Skeletal muscle satellite cell (primary cell): ENCODE results near the gene ADARB2.
"Not testable (repeated sequence)": the region's sequence is repeated elsewhere in the genome, so short reads cannot be mapped to it uniquely, and the experiment has no call there.

Experiments
- H3K27me3 ChIP-seq: 2 replicates; pipeline ENCODE4 v1.7.0; 2013; ENCODE audit warnings: low read length; ENCODE audit not compliant: control insufficient read depth, insufficient read depth
- H3K36me3 ChIP-seq: 2 replicates; pipeline ENCODE4 v1.7.0; 2013; ENCODE audit warnings: mild to moderate bottlenecking, control low read depth, low read length; ENCODE audit not compliant: insufficient read depth
- H3K4me1 ChIP-seq: 2 replicates; pipeline ENCODE4 v1.7.0; 2013; ENCODE audit warnings: low read length; ENCODE audit not compliant: control insufficient read depth, insufficient read depth
- H3K4me2 ChIP-seq: 2 replicates; pipeline ENCODE4 v1.7.0; 2013; ENCODE audit warnings: mild to moderate bottlenecking, low read length
- H3K4me3 ChIP-seq: 2 replicates; pipeline ENCODE4 v1.7.0; 2013; ENCODE audit warnings: low read length
- H3K9ac ChIP-seq: 2 replicates; pipeline ENCODE4 v1.7.0; 2013; ENCODE audit warnings: mild to moderate bottlenecking, low read depth, low read length, moderate library complexity
- H3K9me3 ChIP-seq: replicated peaks from 2 replicates; pipeline ENCODE4 v1.7.0; 2013; ENCODE audit warnings: mild to moderate bottlenecking, control low read depth, low read length

ADARB2 gene

DNA sequence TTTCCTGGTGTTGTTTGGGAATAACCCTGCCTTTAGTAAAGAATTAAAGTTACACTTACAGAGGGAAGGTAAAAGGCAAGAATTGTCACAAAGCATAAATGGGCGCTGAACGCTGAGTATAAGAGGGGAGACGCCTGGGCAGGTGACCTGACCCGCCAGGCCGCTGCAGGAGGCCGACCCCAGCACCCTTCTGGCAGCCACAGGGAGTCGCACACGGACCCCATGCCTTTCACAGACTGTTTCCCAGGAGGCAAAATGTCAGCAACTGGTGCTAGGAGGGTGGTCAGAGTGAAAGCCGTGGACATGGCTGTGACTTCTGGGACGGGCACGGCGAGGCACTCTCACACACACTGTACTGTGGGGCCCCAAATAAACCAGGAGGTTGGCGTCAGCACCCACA lies 392.9 kb downstream of the ADARB2 start:
- Histone ChIP-seq H3K4me1 (no peaks in the 10 kb centered on the region), H3K27me3 (no peaks in the 10 kb centered on the region), H3K9me3 (peaks cover 4% of the 10 kb centered on the region), H3K9ac (no peak overlapping the region), H3K4me2 (no peak overlapping the region), H3K4me3 (no peak overlapping the region), H3K36me3 (no peaks in the 10 kb centered on the region)

DNA sequence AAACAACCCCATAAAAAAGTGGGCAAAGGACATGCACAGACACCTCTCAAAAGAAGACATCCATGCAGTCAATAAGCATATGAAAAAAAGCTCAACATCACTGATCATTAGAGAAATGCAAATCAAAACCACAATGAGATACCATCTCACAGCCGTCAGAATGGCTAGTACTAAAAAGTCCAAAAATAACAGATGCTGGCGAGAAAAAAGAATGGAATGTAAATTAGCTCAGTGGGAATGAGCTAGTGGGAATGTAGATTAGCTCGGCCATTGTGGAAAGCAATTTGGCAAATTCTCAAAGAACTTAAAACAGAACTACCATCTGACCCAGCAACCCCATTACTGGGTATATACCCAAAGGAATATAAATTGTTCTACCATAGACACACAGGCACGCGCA lies 394.1 kb downstream of the ADARB2 start:
- no peak overlapping the region for H3K4me2 ChIP-seq
- H3K27me3 ChIP-seq, result no peaks in the 10 kb centered on the region
- H3K9me3 ChIP-seq, result peaks cover 4% of the 10 kb centered on the region
- no peak overlapping the region for H3K4me3 ChIP-seq
- no peaks in the 10 kb centered on the region for H3K4me1 ChIP-seq
- H3K9ac ChIP-seq, result no peak overlapping the region
- no peaks in the 10 kb centered on the region for H3K36me3 ChIP-seq

DNA sequence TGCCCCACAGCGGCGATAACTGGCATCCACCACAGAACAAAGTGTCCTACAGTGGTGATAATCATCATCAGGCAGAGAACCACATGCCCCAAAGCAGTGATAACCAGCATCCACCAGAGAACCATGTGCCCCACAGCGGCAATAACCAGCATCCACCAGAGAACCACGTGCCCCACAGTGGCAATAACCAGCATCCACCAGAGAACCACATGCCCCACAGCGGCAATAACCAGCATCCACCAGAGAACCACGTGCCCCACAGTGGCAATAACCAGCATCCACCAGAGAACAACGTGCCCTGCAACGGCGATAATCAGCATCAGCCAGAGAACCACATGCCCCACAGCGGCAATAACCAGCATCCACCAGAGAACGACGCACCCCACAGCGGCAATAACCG lies 396.3 kb downstream of the ADARB2 start:
- not testable (repeated sequence) for H3K9me3 ChIP-seq, H3K4me2 ChIP-seq, H3K9ac ChIP-seq, H3K4me3 ChIP-seq, H3K4me1 ChIP-seq, H3K36me3 ChIP-seq, H3K27me3 ChIP-seq

DNA sequence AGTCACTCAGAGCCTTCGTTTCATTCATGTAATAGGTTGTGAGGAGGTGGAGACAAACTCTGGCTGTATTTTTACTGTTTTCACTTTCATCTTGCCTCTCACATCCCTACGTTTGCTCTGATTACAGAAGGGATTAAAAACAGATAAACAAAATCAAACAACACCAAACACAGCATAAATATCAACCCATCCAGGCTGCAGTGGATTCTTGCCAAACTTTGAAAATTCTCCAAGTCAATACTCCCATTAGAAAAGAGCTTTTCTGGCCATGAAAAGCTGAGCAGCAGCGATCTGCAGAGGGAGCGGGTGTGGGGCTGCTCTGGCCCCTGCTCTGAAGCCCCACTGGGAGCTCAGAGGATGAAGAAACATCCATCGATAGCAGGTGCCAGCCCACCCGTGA lies 397.9 kb downstream of the ADARB2 start:
- Histone ChIP-seq H3K36me3 (no peaks in the 10 kb centered on the region), H3K9me3 (peaks cover 4% of the 10 kb centered on the region), H3K4me1 (no peaks in the 10 kb centered on the region), H3K9ac (no peak overlapping the region), H3K4me2 (no peak overlapping the region), H3K27me3 (no peaks in the 10 kb centered on the region), H3K4me3 (no peak overlapping the region)

- Histone ChIP-seq H3K9me3 (no peaks in the 10 kb centered on the region), H3K4me1 (no peaks in the 10 kb centered on the region), H3K36me3 (no peaks in the 10 kb centered on the region), H3K9ac (no peak overlapping the region), H3K4me2 (no peak overlapping the region), H3K4me3 (no peak overlapping the region), H3K27me3 (no peaks in the 10 kb centered on the region)
Measured at GRCh38 chr10:1335642-1336041, 401.7 kb downstream of the ADARB2 start.

DNA sequence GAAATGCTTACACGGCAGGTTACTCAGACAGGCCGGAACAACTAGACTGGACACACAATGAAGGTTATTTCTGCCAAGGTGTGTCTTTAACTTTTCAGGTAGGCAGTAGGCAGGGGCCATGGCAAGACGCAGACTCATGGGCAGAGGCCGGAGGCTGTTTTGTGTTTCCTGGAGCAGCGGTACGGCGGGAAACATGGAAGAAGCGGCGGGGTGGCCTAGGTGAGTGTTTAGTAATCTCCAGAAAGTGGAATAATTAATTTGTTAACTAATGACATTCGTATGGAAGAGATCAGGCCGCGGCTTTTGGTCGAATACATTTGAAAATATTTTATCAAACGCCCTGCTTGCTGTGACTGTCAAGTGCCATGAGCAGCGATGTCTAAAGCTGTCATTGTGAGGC lies 403.3 kb downstream of the ADARB2 start:
- Histone ChIP-seq H3K9ac (no peak overlapping the region), H3K9me3 (no peaks in the 10 kb centered on the region), H3K27me3 (no peaks in the 10 kb centered on the region)

GRCh38 chr10:1331560-1331959 lies 405.8 kb downstream of the ADARB2 start:
- no peaks in the 10 kb centered on the region for H3K4me1 ChIP-seq
- H3K4me2 ChIP-seq, result no peak overlapping the region
- H3K9me3 ChIP-seq, result peaks cover 7% of the 10 kb centered on the region
- H3K36me3 ChIP-seq, result no peaks in the 10 kb centered on the region
- no peak overlapping the region for H3K9ac ChIP-seq
- H3K4me3 ChIP-seq, result no peak overlapping the region
- no peaks in the 10 kb centered on the region for H3K27me3 ChIP-seq

More for the DNA sequence above, 403.3 kb downstream of the ADARB2 start:
- no peak overlapping the region for H3K4me3 ChIP-seq
- H3K4me2 ChIP-seq, result no peak overlapping the region
- H3K36me3 ChIP-seq, result no peaks in the 10 kb centered on the region
- no peaks in the 10 kb centered on the region for H3K4me1 ChIP-seq

DNA sequence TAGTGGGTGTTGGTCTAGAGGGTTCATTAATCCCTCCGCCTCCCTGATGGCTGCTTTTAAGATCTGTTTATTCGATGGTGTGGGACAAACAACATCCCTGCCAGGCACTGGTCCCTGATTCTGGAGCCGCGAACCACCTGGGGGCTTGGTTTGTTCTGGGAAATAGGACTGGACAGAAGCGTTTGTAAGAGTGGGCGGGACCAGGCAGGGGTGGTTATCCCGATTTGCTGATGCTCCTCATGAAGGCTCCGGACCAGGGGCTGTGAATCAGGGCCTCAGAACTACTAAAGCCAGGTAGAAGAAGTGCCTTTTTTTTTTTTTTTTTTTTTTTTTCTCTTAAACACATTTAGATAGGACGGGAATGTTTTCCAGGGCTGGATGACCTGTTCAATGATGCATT lies 407.7 kb downstream of the ADARB2 start:
- no peak overlapping the region for H3K9ac ChIP-seq
- no peak overlapping the region for H3K4me3 ChIP-seq
- no peaks in the 10 kb centered on the region for H3K27me3 ChIP-seq
- no peak overlapping the region for H3K4me2 ChIP-seq
- no peaks in the 10 kb centered on the region for H3K4me1 ChIP-seq
- H3K9me3 ChIP-seq, result peaks cover 7% of the 10 kb centered on the region
- no peaks in the 10 kb centered on the region for H3K36me3 ChIP-seq

DNA sequence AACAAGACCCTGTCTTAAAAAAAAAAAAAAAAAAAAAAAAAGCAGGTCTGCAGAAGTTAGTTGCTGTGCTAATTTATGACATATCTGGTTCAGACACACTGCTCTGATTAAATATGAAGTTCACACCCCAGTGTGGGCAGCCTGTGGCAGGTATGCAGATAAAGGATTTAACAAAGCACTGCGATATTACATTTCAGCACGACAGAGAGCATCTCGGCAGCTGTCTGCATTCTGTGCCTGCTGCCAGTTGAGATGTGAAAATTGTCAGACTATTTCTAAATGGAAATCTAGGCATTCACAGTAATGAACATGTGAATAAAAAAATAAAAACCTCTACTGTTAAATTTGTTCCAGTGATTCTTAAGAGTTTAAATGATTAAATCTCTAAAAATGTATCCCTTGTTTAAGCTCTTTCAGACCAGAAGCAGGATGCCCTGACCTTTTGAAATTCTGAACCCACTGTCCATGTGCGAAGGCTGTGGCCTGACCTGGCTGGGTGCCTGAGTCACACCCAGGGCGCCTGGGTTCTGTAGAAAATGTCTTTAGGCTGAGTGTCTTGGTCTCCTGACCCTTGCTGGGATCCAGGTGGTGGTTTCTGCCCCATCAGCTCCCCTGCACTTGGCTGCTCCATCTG lies 408.2 kb downstream of the ADARB2 start:
- H3K9ac ChIP-seq, result no peak overlapping the region
- H3K4me1 ChIP-seq, result no peaks in the 10 kb centered on the region
- no peaks in the 10 kb centered on the region for H3K36me3 ChIP-seq
- peaks cover 7% of the 10 kb centered on the region for H3K9me3 ChIP-seq
- no peak overlapping the region for H3K4me3 ChIP-seq
- no peaks in the 10 kb centered on the region for H3K27me3 ChIP-seq
- H3K4me2 ChIP-seq, result no peak overlapping the region

GRCh38 chr10:1328161-1328823 lies 409.0 kb downstream of the ADARB2 start:
- no peak overlapping the region for H3K4me2 ChIP-seq
- H3K4me3 ChIP-seq, result no peak overlapping the region
- H3K36me3 ChIP-seq, result no peaks in the 10 kb centered on the region
- H3K27me3 ChIP-seq, result no peaks in the 10 kb centered on the region
- H3K4me1 ChIP-seq, result no peaks in the 10 kb centered on the region
- H3K9ac ChIP-seq, result no peak overlapping the region
- H3K9me3 ChIP-seq, result peaks cover 7% of the 10 kb centered on the region

DNA sequence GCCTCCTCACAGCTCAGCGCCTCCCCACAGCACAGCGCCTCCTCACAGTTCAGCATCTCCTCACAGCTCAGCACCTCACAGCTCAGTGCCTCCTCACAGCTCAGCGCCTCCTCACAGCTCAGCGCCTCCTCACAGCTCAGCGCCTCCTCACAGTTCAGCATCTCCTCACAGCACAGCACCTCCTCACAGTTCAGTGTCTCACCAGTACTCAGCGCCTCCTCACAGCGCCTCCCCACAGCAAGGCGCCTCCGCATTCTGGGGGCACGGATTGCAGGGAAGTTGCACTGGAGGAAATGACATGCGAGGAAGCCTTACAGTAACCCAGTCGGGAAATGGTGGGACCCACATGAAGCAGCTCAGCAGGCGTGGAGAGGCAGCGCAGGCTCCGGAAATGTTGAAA lies 409.6 kb downstream of the ADARB2 start:
- Histone ChIP-seq H3K9ac (no peak overlapping the region), H3K4me3 (no peak overlapping the region), H3K9me3 (peaks cover 7% of the 10 kb centered on the region), H3K36me3 (no peaks in the 10 kb centered on the region), H3K4me2 (no peak overlapping the region), H3K4me1 (no peaks in the 10 kb centered on the region), H3K27me3 (no peaks in the 10 kb centered on the region)

- H3K4me3 ChIP-seq, H3K36me3 ChIP-seq, H3K27me3 ChIP-seq, H3K9me3 ChIP-seq, H3K9ac ChIP-seq, H3K4me1 ChIP-seq, H3K4me2 ChIP-seq: not testable (repeated sequence)
Measured at GRCh38 chr10:1326514-1326913, 410.8 kb downstream of the ADARB2 start.
